ENCODE results near the gene SLC17A7.
A peak's percentile ranks its signal among the peaks of the same experiment; 100 is the strongest.

Gene SLC17A7

DNA sequence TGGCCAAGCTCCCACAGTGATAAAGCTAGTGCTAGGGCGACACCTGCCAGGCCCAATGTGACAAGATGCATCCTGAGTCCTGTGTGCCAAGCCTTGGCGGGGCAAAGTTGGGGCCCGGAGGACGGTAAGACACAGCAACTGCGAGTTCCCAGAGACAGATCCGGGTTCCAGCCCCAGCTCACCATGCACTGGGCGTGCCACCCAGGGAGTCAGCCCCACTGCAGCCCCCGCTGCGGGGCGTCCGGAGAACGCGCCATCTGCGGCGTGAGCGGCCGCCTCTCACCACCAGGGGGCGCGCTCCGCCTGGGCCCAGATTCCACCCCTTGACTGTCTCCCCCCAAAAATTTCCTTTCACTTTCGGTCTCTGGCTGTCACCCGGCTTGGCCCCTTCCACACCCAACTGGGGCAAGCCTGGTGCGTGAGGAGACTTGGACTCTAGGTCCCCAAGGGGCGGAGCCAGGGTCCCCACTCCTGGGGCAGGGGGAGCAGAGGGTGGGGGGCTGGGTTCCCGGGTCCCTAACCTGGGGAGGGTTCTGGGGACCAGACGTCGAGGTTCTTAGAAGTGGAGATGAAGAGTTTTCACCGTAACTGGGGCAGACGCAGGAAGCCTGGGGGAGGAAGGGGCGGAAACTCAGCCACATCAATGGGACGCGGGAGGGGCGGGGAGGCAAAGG is 32.7 kb upstream of the SLC17A7 start, which contains the start of gene FLT3LG:
Gene FLT3LG, plus strand, starts transcription at position 348 of the 674 bp plus-strand sequence. CDS start 425 bp downstream, outside the sequence.
- 0 out of 2 replicates have a peak, but pooled peaks cover 2% of the 10 kb centered on the region for H3K4me1 ChIP-seq (ENCODE audit: control insufficient read depth, insufficient read depth, low read length)
- CTCF ChIA-PET, result interaction anchor here (0.6 to 2.4 kb wide), 43 partner anchors 8 to 1788 kb away, joined by 3 to 17 read pairs (median 4); partner anchors contain the start of genes FCGRT and PIH1D1
- peak within 1 kb of the TSS; percentile 5; the same call in 1 of the 2 replicates for H3K27ac ChIP-seq (ENCODE audit: extremely low read depth, low read depth, low read length)
- H3K9me3 ChIP-seq (ENCODE audit: control insufficient read depth, insufficient read depth, low read depth, low read length), result no peaks in the 10 kb centered on the region
- H3K36me3 ChIP-seq (ENCODE audit: control insufficient read depth in 2 of 2, insufficient read depth in 1 of 2, low read length in 2 of 2), result peaks cover 5 to 6% of the 10 kb centered on the region in 2 experiments; a peak in 2 of 3 replicates
- peak within 1 kb of the TSS; percentile 59 for H3K4me3 ChIP-seq (ENCODE audit: low read depth, low read length)
- POLR2A ChIA-PET, result interaction anchor here (1.0 to 2.6 kb wide), 5 partner anchors 16 to 22 kb away, joined by 3 to 17 read pairs (median 4); partner anchors contain the start of genes ALDH16A1, PIH1D1 and RPS11
- TF ChIP-seq SALL2 (tag by site-specific recombination; IDR thresholded peaks at IDR 0.05; ENCODE audit: borderline replicate concordance), result no peak
- no peak for TF ChIP-seq ZNF776 (tag by site-specific recombination; IDR thresholded peaks at IDR 0.05; ENCODE audit: borderline replicate concordance)
- TF ChIP-seq ZNF335 (tag by site-specific recombination; conservative IDR thresholded peaks at IDR 0.05), result peak; percentile 64
- TF ChIP-seq YY2 (tag by site-specific recombination; IDR thresholded peaks at IDR 0.05), result no peak; the same call in 1 of the 2 replicates
- TF ChIP-seq ZNF211 (tag by site-specific recombination; IDR thresholded peaks at IDR 0.05; ENCODE audit: low read depth), result no peak
- no peak for TF ChIP-seq YY1 (tag by site-specific recombination; IDR thresholded peaks at IDR 0.05)
- peak; percentile 83 for TF ChIP-seq ZNF423 (tag by site-specific recombination; IDR thresholded peaks at IDR 0.05)
- TF ChIP-seq SP2 (tag by site-specific recombination; IDR thresholded peaks at IDR 0.05), result 0 out of 2 replicates have a peak, but pooled peaks have one; percentile 30
- TF ChIP-seq ZNF610 (tag by site-specific recombination; IDR thresholded peaks at IDR 0.05; ENCODE audit: borderline replicate concordance), result 0 out of 2 replicates have a peak, but pooled peaks have one; percentile 29
- TF ChIP-seq, protein P1, sequence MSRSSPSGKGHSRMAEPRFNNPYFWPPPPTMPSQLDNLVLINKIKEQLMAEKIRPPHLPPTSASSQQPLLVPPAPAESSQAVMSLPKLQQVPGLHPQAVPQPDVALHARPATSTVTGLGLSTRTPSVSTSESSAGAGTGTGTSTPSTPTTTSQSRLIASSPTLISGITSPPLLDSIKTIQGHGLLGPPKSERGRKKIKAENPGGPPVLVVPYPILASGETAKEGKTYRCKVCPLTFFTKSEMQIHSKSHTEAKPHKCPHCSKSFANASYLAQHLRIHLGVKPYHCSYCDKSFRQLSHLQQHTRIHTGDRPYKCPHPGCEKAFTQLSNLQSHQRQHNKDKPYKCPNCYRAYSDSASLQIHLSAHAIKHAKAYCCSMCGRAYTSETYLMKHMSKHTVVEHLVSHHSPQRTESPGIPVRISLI (tag by site-specific recombination; IDR thresholded peaks at IDR 0.05), result no peak
- TF ChIP-seq ZSCAN23 (tag by site-specific recombination; IDR thresholded peaks at IDR 0.05), result no peak
- TF ChIP-seq ZNF785 (tag by site-specific recombination; IDR thresholded peaks at IDR 0.05), result 0 out of 2 replicates have a peak, but pooled peaks have one; percentile 29
- TF ChIP-seq, protein P2, sequence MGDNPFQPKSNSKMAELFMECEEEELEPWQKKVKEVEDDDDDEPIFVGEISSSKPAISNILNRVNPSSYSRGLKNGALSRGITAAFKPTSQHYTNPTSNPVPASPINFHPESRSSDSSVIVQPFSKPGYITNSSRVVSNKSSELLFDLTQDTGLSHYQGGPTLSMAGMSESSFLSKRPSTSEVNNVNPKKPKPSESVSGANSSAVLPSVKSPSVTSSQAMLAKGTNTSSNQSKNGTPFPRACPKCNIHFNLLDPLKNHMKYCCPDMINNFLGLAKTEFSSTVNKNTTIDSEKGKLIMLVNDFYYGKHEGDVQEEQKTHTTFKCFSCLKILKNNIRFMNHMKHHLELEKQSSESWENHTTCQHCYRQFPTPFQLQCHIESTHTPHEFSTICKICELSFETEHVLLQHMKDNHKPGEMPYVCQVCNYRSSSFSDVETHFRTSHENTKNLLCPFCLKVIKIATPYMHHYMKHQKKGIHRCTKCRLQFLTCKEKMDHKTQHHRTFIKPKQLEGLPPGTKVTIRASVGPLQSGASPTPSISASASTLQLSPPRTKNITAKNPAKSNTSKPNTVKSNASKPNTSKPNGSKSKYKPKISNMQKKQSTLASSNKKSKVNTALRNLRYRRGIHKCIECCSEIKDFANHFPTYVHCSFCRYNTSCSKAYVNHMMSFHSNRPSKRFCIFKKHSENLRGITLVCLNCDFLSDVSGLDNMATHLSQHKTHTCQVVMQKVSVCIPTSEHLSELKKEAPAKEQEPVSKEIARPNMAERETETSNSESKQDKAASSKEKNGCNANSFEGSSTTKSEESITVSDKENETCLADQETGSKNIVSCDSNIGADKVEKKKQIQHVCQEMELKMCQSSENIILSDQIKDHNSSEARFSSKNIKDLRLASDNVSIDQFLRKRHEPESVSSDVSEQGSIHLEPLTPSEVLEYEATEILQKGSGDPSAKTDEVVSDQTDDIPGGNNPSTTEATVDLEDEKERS (tag by site-specific recombination; IDR thresholded peaks at IDR 0.05), result no peak
- TF ChIP-seq KLF10 (tag by site-specific recombination; IDR thresholded peaks at IDR 0.05), result no peak; the same call in 1 of the 2 replicates
- no peak for TF ChIP-seq GLI2 (tag by site-specific recombination; IDR thresholded peaks at IDR 0.05; ENCODE audit: borderline replicate concordance, low read depth)
- no peak for TF ChIP-seq ZBTB1 (tag by site-specific recombination; IDR thresholded peaks at IDR 0.05)
- no peak for TF ChIP-seq ZNF416 (tag by site-specific recombination; IDR thresholded peaks at IDR 0.05)
- TF ChIP-seq ZNF292 (tag by site-specific recombination; IDR thresholded peaks at IDR 0.05; ENCODE audit: borderline replicate concordance, low read depth), result no peak
- TF ChIP-seq ZNF2 (tag by site-specific recombination; IDR thresholded peaks at IDR 0.05), result peak; percentile 82; the same call in 1 of the 2 replicates
- TF ChIP-seq SP7 (tag by site-specific recombination; IDR thresholded peaks at IDR 0.05), result peak; percentile 78
- no peak for TF ChIP-seq FEZF1 (tag by site-specific recombination; IDR thresholded peaks at IDR 0.05)
- TF ChIP-seq ZNF174 (tag by site-specific recombination; IDR thresholded peaks at IDR 0.05), result no peak
- no peak for TF ChIP-seq ZNF175 (tag by site-specific recombination; IDR thresholded peaks at IDR 0.05)
- TF ChIP-seq ZNF24 (tag by site-specific recombination; IDR thresholded peaks at IDR 0.05), result peak; percentile 79
- TF ChIP-seq ZNF16 (tag by site-specific recombination; IDR thresholded peaks at IDR 0.05; ENCODE audit: low read depth), result no peak
- TF ChIP-seq ZNF426 (tag by site-specific recombination; IDR thresholded peaks at IDR 0.05), result no peak
- no peak for TF ChIP-seq ZNF791 (tag by site-specific recombination; IDR thresholded peaks at IDR 0.05)
- TF ChIP-seq, protein P3, sequence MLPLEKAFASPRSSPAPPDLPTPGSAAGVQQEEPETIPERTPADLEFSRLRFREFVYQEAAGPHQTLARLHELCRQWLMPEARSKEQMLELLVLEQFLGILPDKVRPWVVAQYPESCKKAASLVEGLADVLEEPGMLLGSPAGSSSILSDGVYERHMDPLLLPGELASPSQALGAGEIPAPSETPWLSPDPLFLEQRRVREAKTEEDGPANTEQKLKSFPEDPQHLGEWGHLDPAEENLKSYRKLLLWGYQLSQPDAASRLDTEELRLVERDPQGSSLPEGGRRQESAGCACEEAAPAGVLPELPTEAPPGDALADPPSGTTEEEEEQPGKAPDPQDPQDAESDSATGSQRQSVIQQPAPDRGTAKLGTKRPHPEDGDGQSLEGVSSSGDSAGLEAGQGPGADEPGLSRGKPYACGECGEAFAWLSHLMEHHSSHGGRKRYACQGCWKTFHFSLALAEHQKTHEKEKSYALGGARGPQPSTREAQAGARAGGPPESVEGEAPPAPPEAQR (tag by site-specific recombination; IDR thresholded peaks at IDR 0.05), result no peak; the same call in 1 of the 2 replicates
- TF ChIP-seq ZNF248 (tag by site-specific recombination; IDR thresholded peaks at IDR 0.05), result no peak
- TF ChIP-seq, protein P4, sequence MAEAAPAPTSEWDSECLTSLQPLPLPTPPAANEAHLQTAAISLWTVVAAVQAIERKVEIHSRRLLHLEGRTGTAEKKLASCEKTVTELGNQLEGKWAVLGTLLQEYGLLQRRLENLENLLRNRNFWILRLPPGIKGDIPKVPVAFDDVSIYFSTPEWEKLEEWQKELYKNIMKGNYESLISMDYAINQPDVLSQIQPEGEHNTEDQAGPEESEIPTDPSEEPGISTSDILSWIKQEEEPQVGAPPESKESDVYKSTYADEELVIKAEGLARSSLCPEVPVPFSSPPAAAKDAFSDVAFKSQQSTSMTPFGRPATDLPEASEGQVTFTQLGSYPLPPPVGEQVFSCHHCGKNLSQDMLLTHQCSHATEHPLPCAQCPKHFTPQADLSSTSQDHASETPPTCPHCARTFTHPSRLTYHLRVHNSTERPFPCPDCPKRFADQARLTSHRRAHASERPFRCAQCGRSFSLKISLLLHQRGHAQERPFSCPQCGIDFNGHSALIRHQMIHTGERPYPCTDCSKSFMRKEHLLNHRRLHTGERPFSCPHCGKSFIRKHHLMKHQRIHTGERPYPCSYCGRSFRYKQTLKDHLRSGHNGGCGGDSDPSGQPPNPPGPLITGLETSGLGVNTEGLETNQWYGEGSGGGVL (tag by site-specific recombination; IDR thresholded peaks at IDR 0.05), result peak; percentile 80; the same call in 1 of the 2 replicates
- TF ChIP-seq ZNF214 (tag by site-specific recombination; IDR thresholded peaks at IDR 0.05; ENCODE audit: borderline replicate concordance), result no peak

All from HEK293 (cell line).